ENCODE results near the gene WASF2. TPM values are rescaled to one million over a fixed set of nuclear protein-coding genes. Genes with fewer than 3 reads are reported as not detected.
A peak's percentile ranks its signal among the peaks of the same experiment; 100 is the strongest.
"Not testable (repeated sequence)": the region's sequence is repeated elsewhere in the genome, so short reads cannot be mapped to it uniquely, and the experiment has no call there.

WASF2 gene
- total RNA-seq, 1 experiment from 2014 or later: 9.7 TPM

- in situ Hi-C loops (cut with HindIII; ENCODE audit: low pct_unique_long_range_greater_than_20kb, low sequenced_read_pairs): no loop called here
- no peak for DNase-seq (ENCODE audit: low read depth, low spot score)
These were observed 15.4 kb upstream of the WASF2 start for GRCh38 chr1:27505420-27505680.

- in situ Hi-C loops (cut with HindIII; ENCODE audit: low pct_unique_long_range_greater_than_20kb, low sequenced_read_pairs): no loop called here
- DNase-seq (ENCODE audit: low read depth, low spot score): no peak
These were observed 14.8 kb upstream of the WASF2 start for GRCh38 chr1:27504588-27505419.

GRCh38 chr1:27503844-27504587, 14.0 kb upstream of the WASF2 start:
- in situ Hi-C loops (cut with HindIII; ENCODE audit: low pct_unique_long_range_greater_than_20kb, low sequenced_read_pairs): no loop called here

GRCh38 chr1:27503033-27503432, 13.1 kb upstream of the WASF2 start:
- in situ Hi-C loops (cut with HindIII; ENCODE audit: low pct_unique_long_range_greater_than_20kb, low sequenced_read_pairs): no loop called here
- DNase-seq (ENCODE audit: low read depth, low spot score): no peak

More at GRCh38 chr1:27503844-27504587, 14.0 kb upstream of the WASF2 start:
- DNase-seq (ENCODE audit: low read depth, low spot score): no peak

- DNase-seq (ENCODE audit: low read depth, low spot score); in situ Hi-C loops (cut with HindIII; ENCODE audit: low pct_unique_long_range_greater_than_20kb, low sequenced_read_pairs): not testable (repeated sequence)
These were observed 11.2 kb upstream of the WASF2 start for GRCh38 chr1:27501159-27501558.

GRCh38 chr1:27499142-27499541, 9.2 kb upstream of the WASF2 start:
- in situ Hi-C loops (cut with HindIII; ENCODE audit: low pct_unique_long_range_greater_than_20kb, low sequenced_read_pairs): no loop called here

GRCh38 chr1:27496604-27497155, 6.7 kb upstream of the WASF2 start:
- DNase-seq (ENCODE audit: low read depth, low spot score): no peak
- in situ Hi-C loops (cut with HindIII; ENCODE audit: low pct_unique_long_range_greater_than_20kb, low sequenced_read_pairs): no loop called here

More at GRCh38 chr1:27499142-27499541, 9.2 kb upstream of the WASF2 start:
- no peak for DNase-seq (ENCODE audit: low read depth, low spot score)

- in situ Hi-C loops (cut with HindIII; ENCODE audit: low pct_unique_long_range_greater_than_20kb, low sequenced_read_pairs): no loop called here
These were observed 2.8 kb upstream of the WASF2 start for GRCh38 chr1:27492796-27493195.

GRCh38 chr1:27491748-27492700, 2.1 kb upstream of the WASF2 start:
- peak; percentile 28 for DNase-seq (ENCODE audit: low read depth, low spot score)
- in situ Hi-C loops (cut with HindIII; ENCODE audit: low pct_unique_long_range_greater_than_20kb, low sequenced_read_pairs): no loop called here

More at GRCh38 chr1:27492796-27493195, 2.8 kb upstream of the WASF2 start:
- DNase-seq (ENCODE audit: low read depth, low spot score): no peak

GRCh38 chr1:27489501-27489972, 430 bp downstream of the WASF2 start:
- in situ Hi-C loops (cut with HindIII; ENCODE audit: low pct_unique_long_range_greater_than_20kb, low sequenced_read_pairs): no loop called here
- DNase-seq (ENCODE audit: low read depth, low spot score): no peak

GRCh38 chr1:27487966-27488884, 1.7 kb downstream of the WASF2 start:
- DNase-seq (ENCODE audit: low read depth, low spot score): peak; percentile 24
- in situ Hi-C loops (cut with HindIII; ENCODE audit: low pct_unique_long_range_greater_than_20kb, low sequenced_read_pairs): no loop called here

- no peak for DNase-seq (ENCODE audit: low read depth, low spot score)
- in situ Hi-C loops (cut with HindIII; ENCODE audit: low pct_unique_long_range_greater_than_20kb, low sequenced_read_pairs): no loop called here
These were observed 4.6 kb downstream of the WASF2 start for GRCh38 chr1:27485363-27485762.

- in situ Hi-C loops (cut with HindIII; ENCODE audit: low pct_unique_long_range_greater_than_20kb, low sequenced_read_pairs): no loop called here
- DNase-seq (ENCODE audit: low read depth, low spot score): no peak
These were observed 6.3 kb downstream of the WASF2 start for GRCh38 chr1:27483659-27484058.

GRCh38 chr1:27481994-27482620, 7.9 kb downstream of the WASF2 start:
- DNase-seq (ENCODE audit: low read depth, low spot score): no peak
- in situ Hi-C loops (cut with HindIII; ENCODE audit: low pct_unique_long_range_greater_than_20kb, low sequenced_read_pairs): no loop called here

- DNase-seq (ENCODE audit: low read depth, low spot score): no peak
- in situ Hi-C loops (cut with HindIII; ENCODE audit: low pct_unique_long_range_greater_than_20kb, low sequenced_read_pairs): no loop called here
These were observed 11.9 kb downstream of the WASF2 start for GRCh38 chr1:27478098-27478497.

GRCh38 chr1:27476237-27476636, 13.7 kb downstream of the WASF2 start:
- no peak for DNase-seq (ENCODE audit: low read depth, low spot score)
- in situ Hi-C loops (cut with HindIII; ENCODE audit: low pct_unique_long_range_greater_than_20kb, low sequenced_read_pairs): no loop called here

All from SK-MEL-5 (cell line).